AG20443 (cell line): Measurements from ENCODE around the gene STOM.

Source experiments
- DNase-seq: peaks from one replicate; pipeline ENCODE4 v3.0.0; 2012; ENCODE audit warnings: low spot score, mixed read lengths

STOM gene

GRCh38 chr9:121371495-121372061, 1.5 kb upstream of the STOM start:
- DNase-seq, result no peak

GRCh38 chr9:121368745-121369144, 1.3 kb downstream of the STOM start:
- no peak for DNase-seq

- DNase-seq, result no peak
These were observed 1.9 kb downstream of the STOM start for GRCh38 chr9:121368138-121368522.

GRCh38 chr9:121367306-121368137, 2.5 kb downstream of the STOM start:
- no peak for DNase-seq

- no peak for DNase-seq
These were observed 3.3 kb downstream of the STOM start for GRCh38 chr9:121366611-121367192.

GRCh38 chr9:121365564-121365963, 4.5 kb downstream of the STOM start:
- no peak for DNase-seq

- DNase-seq, result no peak
These were observed 5.2 kb downstream of the STOM start for GRCh38 chr9:121364886-121365285.

GRCh38 chr9:121364077-121364476, 6.0 kb downstream of the STOM start:
- no peak for DNase-seq

GRCh38 chr9:121363622-121363961, 6.5 kb downstream of the STOM start:
- no peak for DNase-seq

GRCh38 chr9:121362813-121363621, 7.0 kb downstream of the STOM start:
- DNase-seq, result peak; percentile 59

- peak; percentile 45 for DNase-seq
These were observed 9.3 kb downstream of the STOM start for GRCh38 chr9:121360601-121361374.

GRCh38 chr9:121359351-121360294, 10.4 kb downstream of the STOM start:
- no peak for DNase-seq

GRCh38 chr9:121358751-121359150, 11.3 kb downstream of the STOM start:
- no peak for DNase-seq

GRCh38 chr9:121357011-121357410, 13.0 kb downstream of the STOM start:
- DNase-seq, result no peak

- no peak for DNase-seq
These were observed 15.3 kb downstream of the STOM start for GRCh38 chr9:121354762-121355161.

- no peak for DNase-seq
These were observed 15.9 kb downstream of the STOM start for GRCh38 chr9:121354141-121354540.

- no peak for DNase-seq
These were observed 16.6 kb downstream of the STOM start for GRCh38 chr9:121353241-121354061.

- peak; percentile 83 for DNase-seq
These were observed 19.0 kb downstream of the STOM start for GRCh38 chr9:121350993-121351561.

GRCh38 chr9:121350036-121350435, 20.0 kb downstream of the STOM start:
- no peak for DNase-seq
